DOHH2 (cell line): Measurements from ENCODE around the gene KLK3.

ENCODE experiments used
- H3F3A ChIP-seq: fragments of 200-600 bp; sonication (generic), shearing (Covaris generic); 2 replicates; pipeline ENCODE4 v1.6.0; 2016; ENCODE audit warnings: antibody characterized with exemption, mild to moderate bottlenecking; ENCODE audit not compliant: control insufficient read depth, insufficient read depth
- H3K27ac ChIP-seq: fragments of 200-600 bp; sonication (generic); 2 replicates; pipeline ENCODE4 v1.5.1; 2014; ENCODE audit warnings: low read depth, mild to moderate bottlenecking, low read length, moderate library complexity
- H3K27me3 ChIP-seq: fragments of 200-600 bp; sonication (generic); 2 replicates; pipeline ENCODE4 v1.6.1; 2014; ENCODE audit warnings: mild to moderate bottlenecking, low read length, mixed read lengths; ENCODE audit not compliant: control insufficient read depth
- H3K36me3 ChIP-seq: fragments of 200-600 bp; sonication (generic); 2 replicates; pipeline ENCODE4 v1.6.1; 2014; ENCODE audit warnings: mild to moderate bottlenecking, low read length, moderate library complexity, mixed read lengths; ENCODE audit not compliant: control insufficient read depth
- H3K4me1 ChIP-seq: fragments of 200-600 bp; sonication (generic); 2 replicates; pipeline ENCODE4 v1.6.1; 2014; ENCODE audit warnings: mild to moderate bottlenecking, low read length, mixed read lengths; ENCODE audit not compliant: control insufficient read depth
- H3K4me2 ChIP-seq: fragments of 200-600 bp; sonication (generic); 2 replicates; pipeline ENCODE4 v1.6.0; 2014; ENCODE audit warnings: mild to moderate bottlenecking, low read length, moderate library complexity
- H3K4me3 ChIP-seq: fragments of 200-600 bp; sonication (generic); 2 replicates; pipeline ENCODE4 v1.5.1; 2014; ENCODE audit warnings: mild to moderate bottlenecking, low read length, mixed read lengths
- H3K79me2 ChIP-seq: fragments of 200-600 bp; sonication (generic); 2 replicates; pipeline ENCODE4 v1.6.1; 2014; ENCODE audit warnings: mild to moderate bottlenecking, low read length, mixed read lengths; ENCODE audit not compliant: control insufficient read depth
- H3K9me2 ChIP-seq: fragments of 200-600 bp; sonication (generic); replicated peaks from 2 replicates; pipeline ENCODE4 v1.6.1; 2014; ENCODE audit warnings: mild to moderate bottlenecking, low read length, mixed read lengths; ENCODE audit not compliant: control insufficient read depth
- H3K9me3 ChIP-seq: fragments of 200-600 bp; sonication (generic); 2 replicates; pipeline ENCODE4 v1.6.1; 2014; ENCODE audit warnings: antibody characterized with exemption, low read length, mixed read lengths; ENCODE audit not compliant: control insufficient read depth, insufficient read depth
- H4K20me1 ChIP-seq: fragments of 200-600 bp; sonication (generic); 2 replicates; pipeline ENCODE4 v1.6.0; 2014; ENCODE audit warnings: low read depth, mild to moderate bottlenecking, antibody characterized with exemption, low read length, moderate library complexity; ENCODE audit not compliant: control insufficient read depth, insufficient read depth
- CTCF ChIP-seq: fragments of 200-600 bp; sonication (generic); IDR thresholded peaks from one replicate; pipeline ENCODE4 v1.5.1; 2014; ENCODE audit warnings: antibody characterized with exemption, mild to moderate bottlenecking, low read depth, low read length; ENCODE audit not compliant: poor library complexity, severe bottlenecking
- EZH2phosphoT487 ChIP-seq: fragments of 200-600 bp; sonication (generic); IDR thresholded peaks from 2 replicates; pipeline ENCODE4 v1.6.1; 2017; ENCODE audit warnings: borderline replicate concordance, mild to moderate bottlenecking, antibody characterized with exemption, low read length, moderate library complexity, mixed read lengths

KLK3 gene

GRCh38 chr19:50814883-50815282, 39.8 kb upstream of the KLK3 start:
- 0 out of 2 replicates have a peak, but pooled peaks cover 3% of the 10 kb centered on the region for H3K27me3 ChIP-seq

GRCh38 chr19:50815439-50815838, 39.3 kb upstream of the KLK3 start:
- Histone ChIP-seq H3K9me3 (no peaks in the 10 kb centered on the region), H3K79me2 (no peaks in the 10 kb centered on the region), H3K27me3 (0 out of 2 replicates have a peak, but pooled peaks cover 3% of the 10 kb centered on the region), H4K20me1 (no peaks in the 10 kb centered on the region), H3K9me2 (no peaks in the 10 kb centered on the region), H3K4me1 (peaks cover 37% of the 10 kb centered on the region), H3K4me3 (no peak overlapping the region), H3F3A (peaks cover 2% of the 10 kb centered on the region; the same call in 1 of the 2 replicates), H3K4me2 (no peak overlapping the region), H3K36me3 (no peaks in the 10 kb centered on the region), H3K27ac (no peak overlapping the region)
- TF ChIP-seq CTCF (no peak), EZH2phosphoT487 (no peak)

More at GRCh38 chr19:50814883-50815282, 39.8 kb upstream of the KLK3 start:
- Histone ChIP-seq H3K9me2 (no peaks in the 10 kb centered on the region), H3K27ac (no peak overlapping the region), H4K20me1 (no peaks in the 10 kb centered on the region), H3K4me3 (no peak overlapping the region), H3K4me1 (peaks cover 31% of the 10 kb centered on the region), H3K4me2 (no peak overlapping the region), H3K9me3 (no peaks in the 10 kb centered on the region), H3K79me2 (no peaks in the 10 kb centered on the region), H3K36me3 (no peaks in the 10 kb centered on the region), H3F3A (no peaks in the 10 kb centered on the region; the same call in 1 of the 2 replicates)
- TF ChIP-seq CTCF: no peak
- TF ChIP-seq EZH2phosphoT487: no peak

GRCh38 chr19:50817941-50818858, 36.5 kb upstream of the KLK3 start:
- no peaks in the 10 kb centered on the region for H3K79me2 ChIP-seq
- H3K9me2 ChIP-seq: no peaks in the 10 kb centered on the region
- peaks cover 4% of the 10 kb centered on the region; the same call in 1 of the 2 replicates for H3F3A ChIP-seq
- H3K9me3 ChIP-seq: no peaks in the 10 kb centered on the region
- peak overlapping the region; percentile 64 for H3K27ac ChIP-seq
- peak overlapping the region; percentile 93 for H3K4me2 ChIP-seq
- H3K4me1 ChIP-seq: peaks cover 49% of the 10 kb centered on the region
- peaks cover 17% of the 10 kb centered on the region for H3K27me3 ChIP-seq
- H4K20me1 ChIP-seq: no peaks in the 10 kb centered on the region
- TF ChIP-seq CTCF (no peak), EZH2phosphoT487 (no peak)
- H3K4me3 ChIP-seq: peak overlapping the region; percentile 85
- H3K36me3 ChIP-seq: no peaks in the 10 kb centered on the region
